ENCODE data around the gene LYRM4. TPM values are rescaled to one million over a fixed set of nuclear protein-coding genes. Genes with fewer than 3 reads are reported as not detected.

The LYRM4 gene
- polyA plus RNA-seq, 2 of the 4 experiments (the other 2 are of a cell fraction) = 25.6 to 43.3 TPM

GRCh38 chr6:5125152-5126006 lies 135.4 kb downstream of the LYRM4 start:
- TF ChIP-seq MAZ (IDR thresholded peaks at IDR 0.05; ENCODE audit: borderline replicate concordance, low read depth, low read length) (no peak), EHMT2 (IDR thresholded peaks at IDR 0.05; ENCODE audit: low read depth) (no peak), MAX (IDR thresholded peaks at IDR 0.05) (0 out of 2 replicates have a peak, but pooled peaks have one; percentile 13), ESRRA (IDR thresholded peaks at IDR 0.05; ENCODE audit: borderline replicate concordance, low read length) (no peak), MAFK (IDR thresholded peaks at IDR 0.05; ENCODE audit: partially characterized antibody) (no peak), RCOR1 (IDR thresholded peaks at IDR 0.05; ENCODE audit: low read depth, low read length) (no peak), CTCF (IDR thresholded peaks at IDR 0.05) (no peak)
- WGBS (ENCODE audit: missing lambda C conversion rate) = 73% methylated on average over 10 of the region's 11 CpGs
- DNase-seq (ENCODE audit: low read depth in 1 of 2, low spot score in 1 of 2) (peak in 1 of 2 experiments; percentile 16), FAIRE-seq (no peak), ATAC-seq (peak; percentile 61 to 66; a peak in 5 of 6 replicates)
- Histone ChIP-seq H3K4me1 (peaks cover 17% of the 10 kb centered on the region), H3K9me3 (no peaks in the 10 kb centered on the region), H3K27ac (peak overlapping the region in 1 of 2 experiments; percentile 41; a peak in 2 of 6 replicates), H3K4me3 (no peak overlapping the region), H3K4me2 (peak overlapping the region; percentile 38; the same call in 2 of the 3 replicates)
- CTCF ChIA-PET = interaction anchor here (0.8 kb wide), 1 partner anchor 22 kb away, joined by 3 read pairs; no protein-coding TSS in a partner anchor
- POLR2A ChIA-PET = interaction anchor here (0.9 kb wide), 1 partner anchor 122 kb away, joined by 3 read pairs; the partner anchor contains the start of gene RPP40

GRCh38 chr6:5124526-5124925 lies 136.2 kb downstream of the LYRM4 start:
- no peak for FAIRE-seq
- ChIA-PET CTCF (no interaction called here), POLR2A (no interaction called here)
- Histone ChIP-seq H3K9me3 (no peaks in the 10 kb centered on the region), H3K4me2 (peak overlapping the region; percentile 38; the same call in 1 of the 3 replicates), H3K27ac (peak overlapping the region in 1 of 2 experiments; percentile 26; a peak in 2 of 6 replicates), H3K4me3 (no peak overlapping the region), H3K4me1 (peaks cover 17% of the 10 kb centered on the region)
- 98% methylated on average over 3 of the region's 8 CpGs for WGBS (ENCODE audit: missing lambda C conversion rate)
- TF ChIP-seq CHD4 (IDR thresholded peaks at IDR 0.05; ENCODE audit: borderline replicate concordance) = no peak
- no peak for TF ChIP-seq HDAC2 (IDR thresholded peaks at IDR 0.05)
- no peak for TF ChIP-seq JUN (IDR thresholded peaks at IDR 0.05)
- no peak for TF ChIP-seq SREBF2 (IDR thresholded peaks at IDR 0.05)
- ATAC-seq = no peak
- no peak for DNase-seq (ENCODE audit: low read depth in 1 of 2, low spot score in 1 of 2)

GRCh38 chr6:5123296-5124143 lies 137.2 kb downstream of the LYRM4 start:
- no peak for FAIRE-seq
- ChIA-PET POLR2A (no interaction called here), CTCF (no interaction called here)
- WGBS (ENCODE audit: missing lambda C conversion rate) = 96% methylated on average over 18 of the region's 20 CpGs
- peaks cover 25% of the 10 kb centered on the region for H3K4me1 ChIP-seq
- no peak for DNase-seq (ENCODE audit: low read depth in 1 of 2, low spot score in 1 of 2)
- no peak overlapping the region for H3K4me2 ChIP-seq
- no peak for TF ChIP-seq HMGXB4 (CRISPR knock-in tag; IDR thresholded peaks at IDR 0.05; ENCODE audit: borderline replicate concordance)
- H3K9me3 ChIP-seq = no peaks in the 10 kb centered on the region
- H3K4me3 ChIP-seq = no peak overlapping the region
- no peak overlapping the region for H3K27ac ChIP-seq
- ATAC-seq = no peak

All from A549 (cell line).